Karpas-422 (cell line): ENCODE measurements around the gene BNIP3. TPM values are rescaled to one million over a fixed set of nuclear protein-coding genes. Genes with fewer than 3 reads are reported as not detected.

Experiments used
- DNase-seq: peaks from one replicate; pipeline ENCODE4 v3.0.0-alpha.2; 2015
- H2AFZ ChIP-seq: fragments of 200-600 bp; sonication (generic); 2 replicates; pipeline ENCODE4 v1.6.1; 2014; ENCODE audit warnings: antibody characterized with exemption, low read length, mixed read lengths
- H3K27ac ChIP-seq: fragments of 200-600 bp; sonication (generic); 2 replicates; pipeline ENCODE4 v1.5.1; 2014; ENCODE audit warnings: mild to moderate bottlenecking, low read length, moderate library complexity
- H3K27me3 ChIP-seq: fragments of 200-600 bp; sonication (generic); 2 replicates; pipeline ENCODE4 v1.6.1; 2014; ENCODE audit warnings: low read length, mixed read lengths
- H3K36me3 ChIP-seq: fragments of 200-600 bp; sonication (generic); 2 replicates; pipeline ENCODE4 v1.6.1; 2014; ENCODE audit warnings: low read length, mixed read lengths; ENCODE audit not compliant: insufficient read depth
- H3K4me1 ChIP-seq: fragments of 200-600 bp; sonication (generic); 2 replicates; pipeline ENCODE4 v1.6.1; 2014; ENCODE audit warnings: mild to moderate bottlenecking, low read length, mixed read lengths
- H3K4me2 ChIP-seq: fragments of 200-600 bp; sonication (generic); 2 replicates; pipeline ENCODE4 v1.6.1; 2014; ENCODE audit warnings: low read length, low read depth, mild to moderate bottlenecking; ENCODE audit not compliant: poor library complexity, severe bottlenecking
- H3K4me3 ChIP-seq: fragments of 200-600 bp; sonication (generic); 2 replicates; pipeline ENCODE4 v1.5.1; 2014; ENCODE audit warnings: mild to moderate bottlenecking, antibody characterized with exemption, low read length, mixed read lengths
- H3K79me2 ChIP-seq: fragments of 200-600 bp; sonication (generic); 2 replicates; pipeline ENCODE4 v1.6.1; 2014; ENCODE audit warnings: mild to moderate bottlenecking, low read length, mixed read lengths
- H3K9ac ChIP-seq: fragments of 200-600 bp; sonication (generic); 2 replicates; pipeline ENCODE4 v1.6.0; 2014; ENCODE audit warnings: low read length
- H3K9me2 ChIP-seq: fragments of 200-600 bp; sonication (generic), shearing (Covaris generic); replicated peaks from 2 replicates; pipeline ENCODE4 v1.6.0; 2014; ENCODE audit warnings: mild to moderate bottlenecking, low read length, moderate library complexity; ENCODE audit not compliant: insufficient read depth
- H3K9me3 ChIP-seq: fragments of 300-700, 200-600 bp; sonication (generic); 2 replicates; pipeline ENCODE4 v1.6.1; 2014; ENCODE audit warnings: low read length, mixed read lengths
- H4K20me1 ChIP-seq: fragments of 200-600 bp; sonication (generic); 2 replicates; pipeline ENCODE4 v1.6.1; 2014; ENCODE audit warnings: mild to moderate bottlenecking, antibody characterized with exemption, low read length, low read depth; ENCODE audit not compliant: insufficient read depth
- total RNA-seq: library from RNA; depleted of rRNA; stranded (reverse); fragments of >200 nt; shearing (Covaris generic); gene quantifications from 2 replicates; pipeline ENCODE4 v1.2.3, GENCODE V29; 2014; ENCODE audit warnings: low replicate concordance

BNIP3 gene
- total RNA-seq, 1 experiment from 2014 or later, result not detected

DNA sequence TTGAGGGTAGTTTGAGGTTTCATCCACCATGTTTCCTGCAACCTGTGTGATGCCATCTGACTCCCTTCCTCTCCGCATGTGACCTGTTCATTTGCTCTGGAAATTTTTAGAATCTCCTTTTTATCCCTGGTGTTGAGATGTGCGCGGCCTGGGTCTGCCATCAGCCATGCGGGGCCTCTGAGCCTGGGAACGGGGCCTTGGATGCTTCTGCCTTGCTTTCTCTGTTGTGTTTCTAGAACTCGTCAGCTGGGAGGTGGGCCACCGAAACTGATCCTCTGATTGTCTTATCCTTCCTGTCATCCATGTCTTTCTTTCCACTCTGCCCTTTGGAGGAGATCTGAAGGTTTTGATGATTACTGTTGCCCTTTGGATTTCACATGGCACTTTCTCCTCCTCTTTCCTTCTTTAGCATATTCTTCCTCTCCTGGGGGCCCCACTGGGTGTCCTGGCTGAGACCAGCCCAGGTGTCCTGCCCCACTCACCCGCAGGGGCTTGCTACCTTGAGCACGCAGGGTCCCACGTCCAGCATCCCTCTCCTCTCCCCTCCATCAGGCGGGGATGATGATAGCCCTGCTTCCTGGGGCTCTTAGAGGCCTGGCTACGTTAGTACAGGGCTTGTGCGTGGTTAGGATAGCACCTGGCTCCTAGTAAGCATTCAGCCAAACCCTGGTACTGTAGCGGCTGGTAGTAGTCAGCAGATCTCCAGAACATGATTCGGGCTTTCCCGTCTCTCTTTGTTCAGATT, 51.0 kb downstream of the BNIP3 start:
- Histone ChIP-seq H2AFZ (no peak overlapping the region), H3K9me2 (no peaks in the 10 kb centered on the region), H3K27ac (no peak overlapping the region), H3K4me3 (no peak overlapping the region), H3K9ac (no peak overlapping the region), H3K36me3 (no peaks in the 10 kb centered on the region), H3K79me2 (peaks cover 97% of the 10 kb centered on the region), H3K9me3 (no peaks in the 10 kb centered on the region), H3K27me3 (no peaks in the 10 kb centered on the region), H4K20me1 (peaks cover 12% of the 10 kb centered on the region; the same call in 1 of the 2 replicates), H3K4me2 (no peak overlapping the region), H3K4me1 (no peaks in the 10 kb centered on the region)
- no peak for DNase-seq

DNA sequence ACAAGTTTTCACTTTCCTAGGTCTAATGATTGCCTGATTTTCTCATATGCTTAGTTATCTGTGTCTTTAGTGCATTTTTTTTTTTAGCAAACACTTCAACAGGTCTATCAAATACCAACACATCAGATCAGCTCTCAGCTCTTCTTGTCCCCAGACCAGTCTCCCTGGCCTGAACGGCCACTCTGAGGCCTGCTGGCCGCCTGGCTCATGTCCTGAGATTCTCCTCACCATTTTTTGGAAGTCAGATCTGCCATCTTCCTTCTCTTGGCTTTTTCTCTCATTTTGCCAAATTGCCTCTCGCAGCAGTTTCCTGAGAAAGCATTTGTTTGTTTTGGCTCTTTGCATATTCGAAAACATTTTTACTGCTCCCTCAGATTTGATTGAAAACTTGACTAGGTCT, 51.6 kb downstream of the BNIP3 start:
- no peak overlapping the region for H3K4me2 ChIP-seq
- no peaks in the 10 kb centered on the region for H3K4me1 ChIP-seq
- no peaks in the 10 kb centered on the region for H3K9me2 ChIP-seq
- H3K36me3 ChIP-seq, result no peaks in the 10 kb centered on the region; the same call in 1 of the 2 replicates
- H4K20me1 ChIP-seq, result peaks cover 12% of the 10 kb centered on the region; the same call in 1 of the 2 replicates
- DNase-seq, result no peak
- no peak overlapping the region for H3K27ac ChIP-seq
- H3K9me3 ChIP-seq, result peaks cover under 1% of the 10 kb centered on the region; the same call in 1 of the 2 replicates
- no peak overlapping the region for H2AFZ ChIP-seq
- no peak overlapping the region for H3K9ac ChIP-seq
- no peak overlapping the region for H3K4me3 ChIP-seq
- no peaks in the 10 kb centered on the region for H3K27me3 ChIP-seq
- H3K79me2 ChIP-seq, result peaks cover 99% of the 10 kb centered on the region

DNA sequence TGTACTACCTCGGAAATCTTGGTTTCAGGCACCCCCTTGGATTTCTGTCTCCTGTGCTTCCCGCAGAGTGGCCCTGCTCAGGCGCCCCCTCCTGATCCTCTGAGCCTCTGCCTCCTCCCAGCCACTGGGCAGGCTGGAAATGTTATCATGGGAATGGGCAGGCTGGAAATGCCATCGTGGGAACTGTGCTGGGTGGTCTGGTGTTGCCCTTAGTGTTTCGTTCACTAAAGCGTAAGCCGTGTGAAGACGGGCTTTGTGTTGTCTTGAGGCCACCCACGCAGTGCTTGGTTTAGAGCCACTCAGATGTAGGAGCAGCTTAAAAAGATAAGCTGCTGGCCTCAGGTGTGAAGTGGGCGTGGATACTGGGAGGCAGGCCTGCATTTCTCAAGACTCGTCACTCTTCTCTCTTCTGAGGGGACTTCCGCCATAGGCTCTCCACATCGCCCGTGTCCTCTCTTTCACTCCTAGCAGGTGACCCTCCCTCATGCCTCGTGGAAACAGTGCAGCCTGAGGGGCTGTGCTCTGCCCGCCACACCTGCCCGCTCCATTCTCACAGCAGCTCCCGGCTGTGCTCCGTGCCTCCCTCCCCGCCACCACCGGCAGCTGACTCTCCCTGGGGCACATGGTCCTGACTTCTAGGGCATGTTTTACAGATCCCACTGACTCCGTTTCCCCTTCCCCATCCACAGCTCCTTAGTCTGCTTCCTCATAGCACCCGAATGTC, 52.4 kb downstream of the BNIP3 start:
- Histone ChIP-seq H3K9me3 (peaks cover 5% of the 10 kb centered on the region; the same call in 1 of the 2 replicates), H2AFZ (no peak overlapping the region), H3K9ac (no peak overlapping the region), H3K36me3 (no peaks in the 10 kb centered on the region; the same call in 1 of the 2 replicates), H3K4me3 (no peak overlapping the region), H4K20me1 (peaks cover 12% of the 10 kb centered on the region; the same call in 1 of the 2 replicates), H3K4me1 (no peaks in the 10 kb centered on the region), H3K9me2 (no peaks in the 10 kb centered on the region), H3K27ac (no peak overlapping the region), H3K27me3 (no peaks in the 10 kb centered on the region), H3K4me2 (no peak overlapping the region), H3K79me2 (peaks cover 99% of the 10 kb centered on the region)
- DNase-seq, result no peak

DNA sequence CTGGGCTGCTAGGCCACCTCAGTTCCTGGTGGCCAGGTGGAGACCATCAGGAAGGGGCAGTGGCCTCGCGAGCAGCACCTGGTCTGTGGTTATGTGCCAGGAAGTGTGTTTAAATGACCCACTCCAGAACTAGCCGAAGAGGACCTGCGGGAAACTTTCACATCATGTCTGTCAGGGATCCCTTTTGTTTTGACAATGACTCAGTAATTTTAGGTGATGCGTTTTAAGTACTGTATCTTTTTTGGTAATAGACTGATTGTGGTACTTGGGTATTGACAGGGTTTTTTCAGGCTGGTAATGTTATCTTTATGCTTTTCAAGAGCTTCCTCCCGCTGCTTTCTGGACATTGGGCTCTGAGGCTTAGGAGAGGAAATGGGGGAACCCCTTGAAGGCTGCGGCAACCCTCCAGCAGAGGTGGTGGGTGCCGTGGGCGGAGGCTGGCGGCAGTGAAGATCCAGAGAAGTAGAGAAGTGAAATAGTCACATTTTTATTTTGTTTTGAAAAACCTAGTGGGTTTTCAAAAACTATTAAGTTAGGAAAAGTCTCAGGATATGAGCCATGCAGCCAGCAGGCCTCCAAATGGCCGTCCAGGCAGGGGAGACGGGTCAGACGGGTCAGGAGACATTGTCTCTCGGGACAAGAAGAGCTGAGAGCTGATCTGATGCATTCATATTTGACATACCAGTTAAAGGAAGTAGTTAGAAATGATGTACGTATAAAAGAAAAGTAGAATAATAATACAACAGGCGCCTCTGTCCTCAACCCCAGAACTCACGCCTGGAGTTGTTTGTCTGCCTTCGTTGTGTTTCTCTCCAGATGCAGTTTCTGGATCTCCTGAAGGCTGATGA, 53.3 kb downstream of the BNIP3 start:
- Histone ChIP-seq H3K4me1 (no peaks in the 10 kb centered on the region), H3K9me2 (no peaks in the 10 kb centered on the region), H3K4me3 (no peak overlapping the region), H3K79me2 (peaks cover 100% of the 10 kb centered on the region), H3K36me3 (no peaks in the 10 kb centered on the region; the same call in 1 of the 2 replicates), H4K20me1 (peaks cover 12% of the 10 kb centered on the region; the same call in 1 of the 2 replicates), H3K9ac (no peak overlapping the region), H3K9me3 (peaks cover 8% of the 10 kb centered on the region; the same call in 1 of the 2 replicates), H3K4me2 (no peak overlapping the region), H2AFZ (no peak overlapping the region), H3K27me3 (no peaks in the 10 kb centered on the region), H3K27ac (no peak overlapping the region)
- DNase-seq, result no peak

DNA sequence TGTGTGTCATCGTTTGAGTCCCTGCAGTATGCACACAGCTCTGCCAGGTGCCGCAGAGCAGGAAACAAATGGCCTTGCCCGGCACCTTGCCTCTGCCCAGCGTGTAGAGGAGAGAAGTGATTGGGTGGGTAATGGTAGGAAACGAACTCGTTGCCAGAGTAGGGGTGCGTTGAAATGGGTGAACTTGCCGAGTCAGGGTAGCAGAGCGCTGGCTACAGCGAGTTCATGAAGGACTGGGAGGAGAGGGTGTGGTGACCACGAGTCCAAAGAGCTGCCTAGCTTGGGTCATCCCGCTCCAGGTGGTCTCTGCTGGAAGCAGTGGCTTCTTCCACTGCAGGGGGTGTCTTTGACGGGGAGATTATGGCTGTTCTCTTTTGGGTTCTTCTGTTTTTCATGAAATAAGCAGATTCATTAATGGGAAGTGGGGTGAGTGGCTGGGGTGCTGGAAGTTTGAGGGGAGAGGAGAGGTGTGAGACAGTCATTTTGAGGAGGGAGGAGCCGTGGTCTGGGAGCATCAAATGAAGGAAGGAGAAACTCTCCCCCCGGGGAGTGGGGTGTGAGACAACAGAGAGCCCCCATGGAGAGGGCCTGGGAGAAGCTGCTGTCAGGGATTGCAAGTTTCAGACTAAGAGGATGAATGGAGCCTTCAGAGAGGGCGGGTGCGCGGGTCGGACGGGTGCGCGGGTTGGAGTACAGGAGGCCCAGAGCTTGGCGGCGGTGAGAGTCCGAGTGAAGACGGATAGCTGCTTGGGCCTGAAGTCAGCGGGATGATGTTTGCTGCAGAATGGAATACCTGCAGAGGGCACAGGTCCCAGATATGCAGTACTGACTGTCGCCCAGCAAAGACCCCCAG, 54.8 kb downstream of the BNIP3 start:
- Histone ChIP-seq H3K27me3 (no peaks in the 10 kb centered on the region), H3K4me1 (no peaks in the 10 kb centered on the region), H3K9me2 (no peaks in the 10 kb centered on the region), H2AFZ (no peak overlapping the region), H3K4me3 (no peak overlapping the region), H3K36me3 (no peaks in the 10 kb centered on the region; the same call in 1 of the 2 replicates), H4K20me1 (peaks cover 10% of the 10 kb centered on the region; the same call in 1 of the 2 replicates), H3K27ac (no peak overlapping the region), H3K4me2 (no peak overlapping the region), H3K9me3 (peaks cover 14% of the 10 kb centered on the region; the same call in 1 of the 2 replicates), H3K79me2 (peaks cover 100% of the 10 kb centered on the region), H3K9ac (no peak overlapping the region)
- DNase-seq, result no peak

DNA sequence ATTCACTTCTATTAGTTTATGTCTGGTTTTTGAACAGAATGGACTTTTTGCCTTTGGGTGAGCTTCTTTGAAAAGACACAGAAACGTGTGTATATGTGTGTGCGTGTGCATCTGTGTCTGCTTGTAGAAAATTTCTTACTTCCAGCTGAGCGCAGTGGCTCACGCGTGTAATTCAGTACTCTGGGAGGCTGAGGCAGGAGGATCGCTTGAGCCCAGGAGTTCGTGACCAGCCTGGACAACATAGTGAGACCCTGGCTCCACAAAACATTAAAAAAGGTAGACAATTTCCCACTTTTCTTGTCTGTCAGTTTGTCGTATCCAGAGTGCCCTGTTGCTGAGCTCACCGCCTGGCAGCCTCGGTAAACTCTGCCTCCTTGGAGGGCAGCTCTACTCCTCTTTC, 55.5 kb downstream of the BNIP3 start:
- Histone ChIP-seq H2AFZ (no peak overlapping the region), H4K20me1 (peaks cover 9% of the 10 kb centered on the region; the same call in 1 of the 2 replicates), H3K4me3 (no peak overlapping the region), H3K9me2 (no peaks in the 10 kb centered on the region), H3K9me3 (peaks cover 14% of the 10 kb centered on the region; the same call in 1 of the 2 replicates), H3K27ac (no peak overlapping the region), H3K79me2 (peaks cover 100% of the 10 kb centered on the region), H3K4me1 (no peaks in the 10 kb centered on the region), H3K36me3 (no peaks in the 10 kb centered on the region; the same call in 1 of the 2 replicates), H3K9ac (no peak overlapping the region), H3K4me2 (no peak overlapping the region), H3K27me3 (no peaks in the 10 kb centered on the region)
- DNase-seq, result no peak

DNA sequence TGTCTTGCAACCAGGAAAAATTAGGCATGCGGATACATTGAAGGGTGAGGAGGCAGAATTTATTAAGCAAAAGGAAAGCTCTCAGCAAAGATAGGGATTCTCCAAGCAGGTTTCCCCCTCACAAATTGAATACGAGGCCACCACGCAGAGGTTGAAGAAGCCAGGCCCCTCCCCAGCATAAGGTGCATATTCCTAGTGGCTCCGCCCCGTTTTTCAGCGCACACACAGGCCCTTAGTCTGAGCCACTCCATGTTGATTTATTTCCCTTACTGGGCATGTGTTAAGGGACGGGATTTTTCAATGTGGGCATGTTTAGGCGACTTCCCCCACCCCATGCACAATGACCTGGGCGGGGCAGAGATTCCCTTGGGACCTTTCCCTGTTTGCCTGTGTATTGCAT, 56.0 kb downstream of the BNIP3 start:
- H3K4me2 ChIP-seq, result no peak overlapping the region
- H4K20me1 ChIP-seq, result peaks cover 6% of the 10 kb centered on the region; the same call in 1 of the 2 replicates
- no peak overlapping the region for H3K27ac ChIP-seq
- H3K4me3 ChIP-seq, result no peak overlapping the region
- H2AFZ ChIP-seq, result no peak overlapping the region
- H3K9ac ChIP-seq, result no peak overlapping the region
- H3K4me1 ChIP-seq, result no peaks in the 10 kb centered on the region
- H3K27me3 ChIP-seq, result no peaks in the 10 kb centered on the region
- no peaks in the 10 kb centered on the region; the same call in 1 of the 2 replicates for H3K36me3 ChIP-seq
- H3K9me3 ChIP-seq, result peaks cover 14% of the 10 kb centered on the region; the same call in 1 of the 2 replicates
- peaks cover 100% of the 10 kb centered on the region for H3K79me2 ChIP-seq
- DNase-seq, result no peak
- no peaks in the 10 kb centered on the region for H3K9me2 ChIP-seq
